Esophagus muscularis mucosa (tissue), 3 donors: ENCODE results near the gene TENM3.

Experiments
- CTCF ChIP-seq, 3 experiments: fragments of 200-600 bp in 2 of 3; fragments of 450-650 bp in 1 of 3; sonication (generic) in 2 of 3; IDR thresholded peaks; one replicate each; pipeline ENCODE4 v1.5.1; 2017 to 2019; ENCODE audit warnings: antibody characterized with exemption in 3 of 3, mild to moderate bottlenecking in 2 of 3, moderate library complexity in 1 of 3
- POLR2A ChIP-seq: fragments of 450-650 bp; IDR thresholded peaks from one replicate; pipeline ENCODE4 v1.6.1; 2017; ENCODE audit warnings: antibody characterized with exemption, moderate library complexity, mild to moderate bottlenecking, low read depth
- POLR2AphosphoS5 ChIP-seq, 2 donors: sonication (generic); formaldehyde crosslinking; IDR thresholded peaks; one replicate each; pipeline ENCODE4 v1.6.1; 2017; ENCODE audit warnings: antibody characterized with exemption in 2 of 2

GRCh38 chr4:182533964-182534363 lies 290.8 kb downstream of the TENM3 start:
- TF ChIP-seq POLR2A (no peak), CTCF (IDR thresholded peaks at IDR 0.05) (no peak), POLR2AphosphoS5 (IDR thresholded peaks at IDR 0.05) (no peak)
